ENCODE measurements around the gene COL18A1. TPM values are rescaled to one million over a fixed set of nuclear protein-coding genes. Genes with fewer than 3 reads are reported as not detected.

COL18A1 gene
- total and polyA plus RNA-seq, 2 of the 8 experiments (the other 6 are each of a cell fraction or from before 2014, with no cell fraction given): 145 to 201 TPM

- no peak overlapping the region for H4K5ac ChIP-seq (ENCODE audit: insufficient read length, low read depth, low read length)
- no peak overlapping the region for H3K9ac ChIP-seq (replicated peaks in 1 of 4; ENCODE audit: extremely low read depth in 1 of 4, low read depth in 3 of 4, low read length in 3 of 4)
- H4K20me1 ChIP-seq (replicated peaks in 1 of 2; ENCODE audit: control insufficient read depth in 1 of 2, insufficient read depth in 2 of 2, low read length in 2 of 2): no peaks in the 10 kb centered on the region
- H3K27ac ChIP-seq (ENCODE audit: low read depth, low read length): no peak overlapping the region
- H2BK20ac ChIP-seq (ENCODE audit: low read length): no peak overlapping the region
- H3K79me1 ChIP-seq (ENCODE audit: low read depth, low read length): no peaks in the 10 kb centered on the region
- CTCF ChIA-PET (ENCODE audit: partially characterized antibody): no interaction called here
- no peak overlapping the region for H2BK15ac ChIP-seq (ENCODE audit: low read length)
- H2AK5ac ChIP-seq (ENCODE audit: low read depth, low read length): no peak overlapping the region
- H3K18ac ChIP-seq (ENCODE audit: extremely low read depth, low read length): no peak overlapping the region
- H2AFZ ChIP-seq (ENCODE audit: low read length): no peak overlapping the region
- no peaks in the 10 kb centered on the region; a peak in 2 of 7 replicates for H3K27me3 ChIP-seq (replicated peaks in 1 of 4; ENCODE audit: control insufficient read depth in 3 of 4, extremely low read depth in 1 of 4, insufficient read depth in 3 of 4, low read length in 3 of 4)
- H3K79me2 ChIP-seq (ENCODE audit: control insufficient read depth in 1 of 2, insufficient read depth in 2 of 2, low read length in 2 of 2): no peaks in the 10 kb centered on the region
- H4K91ac ChIP-seq (replicated peaks; ENCODE audit: insufficient read length, low read length): no peak overlapping the region
- DNase-seq (ENCODE audit: low read depth in 1 of 2, low spot score in 2 of 2): no peak
- no peaks in the 10 kb centered on the region for H3K36me3 ChIP-seq (ENCODE audit: control insufficient read depth in 2 of 4, insufficient read depth in 4 of 4, low read length in 3 of 4)
- H3K14ac ChIP-seq (ENCODE audit: insufficient read length): no peak overlapping the region
- no peaks in the 10 kb centered on the region for H3K23me2 ChIP-seq (ENCODE audit: low read depth, low read length)
- no peak overlapping the region for H3K23ac ChIP-seq (ENCODE audit: insufficient read length)
- H3K56ac ChIP-seq (replicated peaks; ENCODE audit: insufficient read length, low read depth, low read length): no peak overlapping the region
- H3K4me3 ChIP-seq (ENCODE audit: extremely low read depth in 1 of 4, insufficient read depth in 2 of 4, low read depth in 3 of 4, low read length in 4 of 4): no peak overlapping the region
- no peak overlapping the region for H3K4me2 ChIP-seq (ENCODE audit: insufficient read depth in 1 of 2, low read depth in 2 of 2, low read length in 2 of 2)
- no peak overlapping the region for H3K4ac ChIP-seq (replicated peaks; ENCODE audit: insufficient read length, low read depth, low read length)
- H3K9me3 ChIP-seq (ENCODE audit: insufficient read depth in 2 of 2, low read depth in 1 of 2, low read length in 1 of 2): peaks cover 7% of the 10 kb centered on the region in 2 experiments; a peak in 3 of 4 replicates
- no peak overlapping the region for H2BK120ac ChIP-seq (replicated peaks; ENCODE audit: low read depth, low read length)
- H3K4me1 ChIP-seq (replicated peaks in 1 of 4; ENCODE audit: control insufficient read depth in 3 of 4, insufficient read depth in 4 of 4, low read length in 3 of 4): peaks cover 0 to 6% (median 2%) of the 10 kb centered on the region in 4 experiments; a peak in 4 of 7 replicates
- WGBS, 2 experiments (ENCODE audit: extremely low coverage in 1 of 2, insufficient coverage in 1 of 2, insufficient read length in 1 of 2, insufficient replicate concordance in 2 of 2, low coverage in 1 of 2, low lambda C conversion rate in 2 of 2, missing lambda C conversion rate in 1 of 2): 92% methylated on average over 14 of the region's 14 CpGs; no CpG with 5 or more reads in 1 of the 2 experiments
- POLR2A ChIA-PET (ENCODE audit: partially characterized antibody): no interaction called here
- H2BK12ac ChIP-seq (ENCODE audit: low read depth, low read length): no peak overlapping the region
- no peak overlapping the region for H2BK5ac ChIP-seq (ENCODE audit: low read depth, low read length)
- no peak for FAIRE-seq
- no peak overlapping the region for H4K8ac ChIP-seq (ENCODE audit: extremely low read depth, insufficient read depth, low read length)
- no peak for TF ChIP-seq POLR2A (IDR thresholded peaks at IDR 0.05; ENCODE audit: control extremely low read depth in 1 of 2, low read depth in 2 of 2, low read length in 2 of 2)
Observed at GRCh38 chr21:45370575-45370974, 34.4 kb upstream of the COL18A1 start.

Data from H1 (cell line).